ENCODE measurements around the gene PTPRG.

Gene PTPRG

DNA sequence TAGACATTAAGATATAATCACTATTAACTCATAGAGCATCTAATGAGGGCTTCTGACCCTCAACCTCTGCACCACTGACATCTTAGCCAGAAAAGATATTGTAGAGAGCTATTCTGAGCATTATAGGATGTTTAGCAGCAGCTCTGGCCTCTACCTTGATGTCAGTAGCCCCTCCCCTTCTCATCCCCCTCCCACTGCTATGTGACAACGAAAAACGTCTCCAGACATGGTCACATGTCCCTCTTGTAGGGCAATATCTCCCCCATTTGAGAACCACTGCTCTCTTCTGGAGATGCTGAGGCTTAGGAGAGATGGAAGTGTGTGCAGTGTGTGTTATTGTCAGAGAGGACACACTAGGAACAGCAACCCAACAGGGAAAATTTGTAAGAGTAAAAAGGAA is 569.7 kb downstream of the PTPRG start:
- TF ChIP-seq, protein P1, sequence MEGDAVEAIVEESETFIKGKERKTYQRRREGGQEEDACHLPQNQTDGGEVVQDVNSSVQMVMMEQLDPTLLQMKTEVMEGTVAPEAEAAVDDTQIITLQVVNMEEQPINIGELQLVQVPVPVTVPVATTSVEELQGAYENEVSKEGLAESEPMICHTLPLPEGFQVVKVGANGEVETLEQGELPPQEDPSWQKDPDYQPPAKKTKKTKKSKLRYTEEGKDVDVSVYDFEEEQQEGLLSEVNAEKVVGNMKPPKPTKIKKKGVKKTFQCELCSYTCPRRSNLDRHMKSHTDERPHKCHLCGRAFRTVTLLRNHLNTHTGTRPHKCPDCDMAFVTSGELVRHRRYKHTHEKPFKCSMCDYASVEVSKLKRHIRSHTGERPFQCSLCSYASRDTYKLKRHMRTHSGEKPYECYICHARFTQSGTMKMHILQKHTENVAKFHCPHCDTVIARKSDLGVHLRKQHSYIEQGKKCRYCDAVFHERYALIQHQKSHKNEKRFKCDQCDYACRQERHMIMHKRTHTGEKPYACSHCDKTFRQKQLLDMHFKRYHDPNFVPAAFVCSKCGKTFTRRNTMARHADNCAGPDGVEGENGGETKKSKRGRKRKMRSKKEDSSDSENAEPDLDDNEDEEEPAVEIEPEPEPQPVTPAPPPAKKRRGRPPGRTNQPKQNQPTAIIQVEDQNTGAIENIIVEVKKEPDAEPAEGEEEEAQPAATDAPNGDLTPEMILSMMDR (conservative IDR thresholded peaks at IDR 0.05; ENCODE audit: control insufficient read depth, insufficient read depth, low read depth, low read length): no peak
- no peak overlapping the region for H3K4me3 ChIP-seq (ENCODE audit: control insufficient read depth, low read depth, low read length)
- DNase-seq (ENCODE audit: low read depth): no peak

DNA sequence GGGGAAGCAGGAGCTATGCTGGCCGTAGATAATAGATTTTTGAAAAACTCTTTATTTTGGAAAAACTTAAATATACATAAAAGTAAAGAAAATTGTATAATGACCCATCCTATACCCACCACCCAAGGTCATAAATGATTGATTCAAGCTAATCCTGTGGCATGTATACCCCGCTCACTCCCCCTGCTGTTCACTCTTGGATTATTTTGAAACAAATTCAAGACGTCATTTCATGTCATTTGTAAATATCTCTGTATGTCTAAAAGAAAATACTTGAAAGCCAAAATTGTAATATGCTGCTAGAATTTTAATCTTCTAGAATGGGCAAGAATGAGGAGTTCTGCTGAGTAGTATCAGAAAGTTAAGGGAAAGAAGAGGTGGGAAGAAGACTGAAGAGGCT is 570.2 kb downstream of the PTPRG start:
- TF ChIP-seq, protein P1 (conservative IDR thresholded peaks at IDR 0.05; ENCODE audit: control insufficient read depth, insufficient read depth, low read depth, low read length): peak; percentile 59

DNA sequence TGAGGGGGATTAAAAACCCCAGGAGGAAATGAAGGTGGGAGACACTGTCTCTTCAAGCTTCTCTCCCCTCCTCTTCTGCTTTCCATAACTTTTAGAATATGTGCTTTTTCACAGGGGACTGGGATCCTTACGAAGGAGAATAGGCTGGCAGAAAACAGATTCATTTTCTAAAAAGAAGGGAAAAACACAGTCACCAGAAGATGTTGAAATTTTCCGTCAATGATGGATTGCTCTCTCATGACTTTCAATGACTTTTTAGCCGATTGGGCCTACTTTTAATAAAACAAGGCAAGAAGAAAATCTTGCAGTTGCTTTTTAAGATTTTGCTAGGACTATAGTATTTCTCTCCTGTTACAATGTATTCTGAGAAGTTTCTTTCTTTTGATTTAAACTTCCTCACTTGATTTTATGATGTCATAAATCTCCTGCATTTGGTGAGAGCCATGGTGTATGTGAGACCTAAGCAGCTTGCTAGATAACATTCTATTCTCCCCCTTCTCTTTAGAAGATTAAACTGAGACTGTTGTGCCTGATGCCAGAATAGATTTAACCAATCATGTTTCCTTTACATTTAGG is 570.7 kb downstream of the PTPRG start:
- TF ChIP-seq, protein P1 (conservative IDR thresholded peaks at IDR 0.05; ENCODE audit: control insufficient read depth, insufficient read depth, low read depth, low read length): no peak
- peak; percentile 43 for DNase-seq (ENCODE audit: low read depth)
- H3K4me3 ChIP-seq (ENCODE audit: control insufficient read depth, low read depth, low read length): no peak overlapping the region

More for the DNA sequence above, 570.2 kb downstream of the PTPRG start:
- no peak overlapping the region for H3K4me3 ChIP-seq (ENCODE audit: control insufficient read depth, low read depth, low read length)
- peak; percentile 43 for DNase-seq (ENCODE audit: low read depth)

DNA sequence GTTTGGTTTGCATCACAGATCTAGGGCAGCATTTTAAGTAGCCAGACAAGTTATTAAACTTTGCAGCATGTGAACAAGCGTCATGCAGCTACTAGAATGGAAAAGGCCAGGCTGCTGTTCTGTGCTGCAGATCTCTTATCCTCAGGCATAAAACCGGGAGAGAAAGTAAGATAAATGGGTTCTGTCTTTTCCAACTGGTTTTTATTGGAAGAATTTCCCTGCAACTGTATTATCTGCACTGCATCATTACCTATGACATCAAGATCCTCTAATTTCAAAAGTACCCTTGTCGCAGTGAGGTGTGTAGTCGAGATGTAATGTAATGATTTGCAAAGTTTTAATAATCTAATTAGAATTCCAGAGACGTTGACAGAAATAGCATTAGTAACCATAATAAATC is 571.6 kb downstream of the PTPRG start:
- no peak overlapping the region for H3K4me3 ChIP-seq (ENCODE audit: control insufficient read depth, low read depth, low read length)
- TF ChIP-seq, protein P1 (conservative IDR thresholded peaks at IDR 0.05; ENCODE audit: control insufficient read depth, insufficient read depth, low read depth, low read length): no peak
- no peak for DNase-seq (ENCODE audit: low read depth)

DNA sequence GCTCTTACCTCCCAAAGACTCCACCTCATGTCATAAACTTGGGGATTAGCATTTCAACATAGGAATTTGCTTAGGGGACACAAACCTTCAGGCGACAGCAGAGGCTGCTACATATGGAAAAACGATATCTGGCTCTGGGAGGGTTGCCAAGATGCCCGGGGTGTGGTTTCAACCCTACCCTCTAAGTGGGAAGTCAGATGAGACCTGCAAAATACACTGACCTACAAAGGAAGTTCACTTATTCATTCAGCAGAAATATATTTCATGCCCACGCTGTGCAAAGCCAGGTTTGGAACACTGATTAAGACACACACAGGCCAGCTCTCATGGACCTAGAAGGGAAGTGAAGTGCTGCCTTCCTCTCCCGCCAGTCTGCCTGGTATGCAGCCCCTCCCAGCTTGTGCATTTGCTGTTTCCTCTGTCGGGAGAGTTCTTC is 572.7 kb downstream of the PTPRG start:
- TF ChIP-seq, protein P1 (conservative IDR thresholded peaks at IDR 0.05; ENCODE audit: control insufficient read depth, insufficient read depth, low read depth, low read length): no peak
- no peak for DNase-seq (ENCODE audit: low read depth)
- H3K4me3 ChIP-seq (ENCODE audit: control insufficient read depth, low read depth, low read length): no peak overlapping the region

DNA sequence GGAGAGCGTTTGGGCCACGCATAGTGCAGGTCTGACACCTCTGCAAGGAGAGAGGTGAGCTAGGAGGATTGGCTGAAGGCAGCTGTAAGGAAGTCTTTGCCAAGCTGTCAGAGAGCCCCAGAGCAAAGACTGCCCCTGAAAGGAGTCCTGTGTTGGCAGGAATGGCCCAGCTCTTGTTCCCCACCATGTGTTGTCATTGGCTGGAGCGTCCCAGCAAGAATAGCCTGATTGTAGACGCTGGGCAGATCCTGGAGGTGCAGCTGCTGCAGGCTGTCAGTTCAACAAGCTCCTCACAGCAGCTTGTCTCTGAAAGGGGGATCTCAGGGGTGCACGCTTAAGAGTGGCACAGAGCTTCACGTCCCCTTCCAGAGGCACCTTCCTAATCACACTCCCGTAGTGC is 574.4 kb downstream of the PTPRG start:
- DNase-seq (ENCODE audit: low read depth): no peak
- TF ChIP-seq, protein P1 (conservative IDR thresholded peaks at IDR 0.05; ENCODE audit: control insufficient read depth, insufficient read depth, low read depth, low read length): no peak
- no peak overlapping the region for H3K4me3 ChIP-seq (ENCODE audit: control insufficient read depth, low read depth, low read length)

DNA sequence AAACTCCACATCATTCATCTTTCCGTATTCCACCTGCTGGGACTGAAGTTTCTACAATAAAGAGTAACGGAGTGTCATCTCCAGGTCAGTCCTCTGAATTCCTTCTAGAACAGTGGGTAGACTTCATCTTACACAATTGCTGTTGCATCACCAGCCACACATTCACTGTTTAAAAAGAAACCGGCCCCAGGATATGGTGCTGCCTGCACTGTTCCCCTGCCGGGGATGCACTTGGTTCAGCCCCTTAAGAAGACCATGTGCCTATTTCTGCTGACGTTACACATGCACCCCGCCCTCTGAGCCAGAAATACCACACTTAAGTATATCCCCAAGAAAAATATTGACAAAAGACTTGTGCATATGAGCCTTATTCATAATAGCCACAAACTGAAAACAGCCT is 578.6 kb downstream of the PTPRG start:
- DNase-seq (ENCODE audit: low read depth): peak; percentile 35
- TF ChIP-seq, protein P1 (conservative IDR thresholded peaks at IDR 0.05; ENCODE audit: control insufficient read depth, insufficient read depth, low read depth, low read length): no peak
- no peak overlapping the region for H3K4me3 ChIP-seq (ENCODE audit: control insufficient read depth, low read depth, low read length)
